ENCODE data around the gene ATG7. TPM values are rescaled to one million over a fixed set of nuclear protein-coding genes. Genes with fewer than 3 reads are reported as not detected.

Gene ATG7
- total and polyA plus RNA-seq, 10 of the 15 experiments (the other 5 are each of a cell fraction or from before 2014, with no cell fraction given): 13.5 to 49.5 (median 26.4) TPM

DNA sequence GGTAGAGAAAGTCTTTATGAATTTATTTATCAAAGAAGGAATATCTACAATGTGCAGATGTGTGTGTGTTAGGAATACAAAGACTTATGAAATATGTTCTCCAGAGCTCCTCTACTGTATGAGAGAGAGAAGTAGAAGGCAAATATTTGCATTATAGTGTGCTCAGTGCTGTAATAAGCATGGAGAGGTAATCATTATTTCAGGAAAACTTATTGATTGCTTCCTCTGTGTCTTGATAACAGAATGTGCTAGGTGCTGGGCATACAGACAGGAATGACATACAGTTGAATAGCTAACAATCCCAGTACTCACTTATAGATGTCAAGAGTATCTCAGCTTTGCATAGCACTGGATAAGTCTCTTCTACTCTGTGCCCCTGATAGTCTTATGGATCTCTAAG, 30.2 kb downstream of the ATG7 start:
- H3K4me1 ChIP-seq (ENCODE audit: control insufficient read depth, insufficient read depth, low read length): peaks cover 3% of the 10 kb centered on the region; the same call in 1 of the 2 replicates
- no peak overlapping the region for H3K9ac ChIP-seq (ENCODE audit: control insufficient read depth, insufficient read depth, low read length)
- H3K4me2 ChIP-seq (ENCODE audit: control insufficient read depth, insufficient read depth): no peak overlapping the region
- H3K36me3 ChIP-seq (ENCODE audit: control insufficient read depth in 2 of 2, insufficient read depth in 2 of 2, low read length in 1 of 2): peaks cover 6 to 11% of the 10 kb centered on the region in 2 experiments; a peak in 3 of 4 replicates
- no TSS peak for BruUV-seq (replicated peaks)
- intact Hi-C loops (cut with micrococcal nuclease; ENCODE audit: unreplicated experiment): no loop called here
- DNase-seq (ENCODE audit: low read depth, low spot score) (no peak), FAIRE-seq (no peak), ATAC-seq (no peak)
- ChIA-PET RAD21 (ENCODE audit: unreplicated experiment) (interaction anchor here (1.8 kb wide), 1 partner anchor 14 kb away, joined by 12 read pairs; no protein-coding TSS in a partner anchor), SMC1A (ENCODE audit: uncharacterized antibody, unreplicated experiment) (interaction anchor here (1.5 to 4.8 kb wide), 3 partner anchors 13 to 38 kb away, joined by 4 to 58 read pairs (median 6); no protein-coding TSS in a partner anchor), POLR2A (interaction anchor here (0.7 kb wide), 1 partner anchor 9 kb away, joined by 5 read pairs; no protein-coding TSS in a partner anchor), CTCF (interaction anchor here (1.8 kb wide), 1 partner anchor 33 kb away, joined by 5 read pairs; no protein-coding TSS in a partner anchor)
- H2AFZ ChIP-seq (ENCODE audit: control insufficient read depth, low read depth, low read length): no peak overlapping the region
- in situ Hi-C loops (cut with MboI): no loop called here
- TF ChIP-seq, protein P1, sequence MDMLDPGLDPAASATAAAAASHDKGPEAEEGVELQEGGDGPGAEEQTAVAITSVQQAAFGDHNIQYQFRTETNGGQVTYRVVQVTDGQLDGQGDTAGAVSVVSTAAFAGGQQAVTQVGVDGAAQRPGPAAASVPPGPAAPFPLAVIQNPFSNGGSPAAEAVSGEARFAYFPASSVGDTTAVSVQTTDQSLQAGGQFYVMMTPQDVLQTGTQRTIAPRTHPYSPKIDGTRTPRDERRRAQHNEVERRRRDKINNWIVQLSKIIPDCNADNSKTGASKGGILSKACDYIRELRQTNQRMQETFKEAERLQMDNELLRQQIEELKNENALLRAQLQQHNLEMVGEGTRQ (IDR thresholded peaks at IDR 0.05; ENCODE audit: borderline replicate concordance, low read depth, low read length): no peak
- TF ChIP-seq POLR2AphosphoS5 (IDR thresholded peaks at IDR 0.05; ENCODE audit: low read length) (no peak), NR2C1 (IDR thresholded peaks at IDR 0.05) (no peak), NR2F1 (conservative IDR thresholded peaks at IDR 0.05) (no peak), NFYA (IDR thresholded peaks at IDR 0.05; ENCODE audit: borderline replicate concordance, low read depth, low read length) (no peak), EED (IDR thresholded peaks at IDR 0.05; ENCODE audit: low read depth) (no peak), ZNF24 (IDR thresholded peaks at IDR 0.05) (no peak)
- TF ChIP-seq, protein P2, sequence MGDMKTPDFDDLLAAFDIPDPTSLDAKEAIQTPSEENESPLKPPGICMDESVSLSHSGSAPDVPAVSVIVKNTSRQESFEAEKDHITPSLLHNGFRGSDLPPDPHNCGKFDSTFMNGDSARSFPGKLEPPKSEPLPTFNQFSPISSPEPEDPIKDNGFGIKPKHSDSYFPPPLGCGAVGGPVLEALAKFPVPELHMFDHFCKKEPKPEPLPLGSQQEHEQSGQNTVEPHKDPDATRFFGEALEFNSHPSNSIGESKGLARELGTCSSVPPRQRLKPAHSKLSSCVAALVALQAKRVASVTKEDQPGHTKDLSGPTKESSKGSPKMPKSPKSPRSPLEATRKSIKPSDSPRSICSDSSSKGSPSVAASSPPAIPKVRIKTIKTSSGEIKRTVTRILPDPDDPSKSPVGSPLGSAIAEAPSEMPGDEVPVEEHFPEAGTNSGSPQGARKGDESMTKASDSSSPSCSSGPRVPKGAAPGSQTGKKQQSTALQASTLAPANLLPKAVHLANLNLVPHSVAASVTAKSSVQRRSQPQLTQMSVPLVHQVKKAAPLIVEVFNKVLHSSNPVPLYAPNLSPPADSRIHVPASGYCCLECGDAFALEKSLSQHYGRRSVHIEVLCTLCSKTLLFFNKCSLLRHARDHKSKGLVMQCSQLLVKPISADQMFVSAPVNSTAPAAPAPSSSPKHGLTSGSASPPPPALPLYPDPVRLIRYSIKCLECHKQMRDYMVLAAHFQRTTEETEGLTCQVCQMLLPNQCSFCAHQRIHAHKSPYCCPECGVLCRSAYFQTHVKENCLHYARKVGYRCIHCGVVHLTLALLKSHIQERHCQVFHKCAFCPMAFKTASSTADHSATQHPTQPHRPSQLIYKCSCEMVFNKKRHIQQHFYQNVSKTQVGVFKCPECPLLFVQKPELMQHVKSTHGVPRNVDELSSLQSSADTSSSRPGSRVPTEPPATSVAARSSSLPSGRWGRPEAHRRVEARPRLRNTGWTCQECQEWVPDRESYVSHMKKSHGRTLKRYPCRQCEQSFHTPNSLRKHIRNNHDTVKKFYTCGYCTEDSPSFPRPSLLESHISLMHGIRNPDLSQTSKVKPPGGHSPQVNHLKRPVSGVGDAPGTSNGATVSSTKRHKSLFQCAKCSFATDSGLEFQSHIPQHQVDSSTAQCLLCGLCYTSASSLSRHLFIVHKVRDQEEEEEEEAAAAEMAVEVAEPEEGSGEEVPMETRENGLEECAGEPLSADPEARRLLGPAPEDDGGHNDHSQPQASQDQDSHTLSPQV (IDR thresholded peaks at IDR 0.05): no peak
- TF ChIP-seq, protein P3, sequence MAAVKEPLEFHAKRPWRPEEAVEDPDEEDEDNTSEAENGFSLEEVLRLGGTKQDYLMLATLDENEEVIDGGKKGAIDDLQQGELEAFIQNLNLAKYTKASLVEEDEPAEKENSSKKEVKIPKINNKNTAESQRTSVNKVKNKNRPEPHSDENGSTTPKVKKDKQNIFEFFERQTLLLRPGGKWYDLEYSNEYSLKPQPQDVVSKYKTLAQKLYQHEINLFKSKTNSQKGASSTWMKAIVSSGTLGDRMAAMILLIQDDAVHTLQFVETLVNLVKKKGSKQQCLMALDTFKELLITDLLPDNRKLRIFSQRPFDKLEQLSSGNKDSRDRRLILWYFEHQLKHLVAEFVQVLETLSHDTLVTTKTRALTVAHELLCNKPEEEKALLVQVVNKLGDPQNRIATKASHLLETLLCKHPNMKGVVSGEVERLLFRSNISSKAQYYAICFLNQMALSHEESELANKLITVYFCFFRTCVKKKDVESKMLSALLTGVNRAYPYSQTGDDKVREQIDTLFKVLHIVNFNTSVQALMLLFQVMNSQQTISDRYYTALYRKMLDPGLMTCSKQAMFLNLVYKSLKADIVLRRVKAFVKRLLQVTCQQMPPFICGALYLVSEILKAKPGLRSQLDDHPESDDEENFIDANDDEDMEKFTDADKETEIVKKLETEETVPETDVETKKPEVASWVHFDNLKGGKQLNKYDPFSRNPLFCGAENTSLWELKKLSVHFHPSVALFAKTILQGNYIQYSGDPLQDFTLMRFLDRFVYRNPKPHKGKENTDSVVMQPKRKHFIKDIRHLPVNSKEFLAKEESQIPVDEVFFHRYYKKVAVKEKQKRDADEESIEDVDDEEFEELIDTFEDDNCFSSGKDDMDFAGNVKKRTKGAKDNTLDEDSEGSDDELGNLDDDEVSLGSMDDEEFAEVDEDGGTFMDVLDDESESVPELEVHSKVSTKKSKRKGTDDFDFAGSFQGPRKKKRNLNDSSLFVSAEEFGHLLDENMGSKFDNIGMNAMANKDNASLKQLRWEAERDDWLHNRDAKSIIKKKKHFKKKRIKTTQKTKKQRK (IDR thresholded peaks at IDR 0.05; ENCODE audit: low read depth, low read length): no peak
- TF ChIP-seq, protein P4, sequence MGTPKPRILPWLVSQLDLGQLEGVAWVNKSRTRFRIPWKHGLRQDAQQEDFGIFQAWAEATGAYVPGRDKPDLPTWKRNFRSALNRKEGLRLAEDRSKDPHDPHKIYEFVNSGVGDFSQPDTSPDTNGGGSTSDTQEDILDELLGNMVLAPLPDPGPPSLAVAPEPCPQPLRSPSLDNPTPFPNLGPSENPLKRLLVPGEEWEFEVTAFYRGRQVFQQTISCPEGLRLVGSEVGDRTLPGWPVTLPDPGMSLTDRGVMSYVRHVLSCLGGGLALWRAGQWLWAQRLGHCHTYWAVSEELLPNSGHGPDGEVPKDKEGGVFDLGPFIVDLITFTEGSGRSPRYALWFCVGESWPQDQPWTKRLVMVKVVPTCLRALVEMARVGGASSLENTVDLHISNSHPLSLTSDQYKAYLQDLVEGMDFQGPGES (IDR thresholded peaks at IDR 0.05): no peak
- H3K79me2 ChIP-seq (ENCODE audit: control insufficient read depth, insufficient read depth, low read length): no peaks in the 10 kb centered on the region
- H3K27me3 ChIP-seq (replicated peaks in 1 of 2; ENCODE audit: control insufficient read depth in 2 of 2, insufficient read depth in 2 of 2, low read length in 1 of 2): no peaks in the 10 kb centered on the region
- no peaks in the 10 kb centered on the region for H4K20me1 ChIP-seq (ENCODE audit: control insufficient read depth, insufficient read depth)
- H3K27ac ChIP-seq (ENCODE audit: control insufficient read depth, insufficient read depth): no peak overlapping the region
- H3K4me3 ChIP-seq: no peak overlapping the region
- H3K9me3 ChIP-seq (replicated peaks; ENCODE audit: control insufficient read depth, insufficient read depth, low read length): no peaks in the 10 kb centered on the region
